GM23338 (cell line): ENCODE data around the gene PCBP4. TPM values are rescaled to one million over a fixed set of nuclear protein-coding genes. Genes with fewer than 3 reads are reported as not detected.
"Not testable (repeated sequence)": the region's sequence is repeated elsewhere in the genome, so short reads cannot be mapped to it uniquely, and the experiment has no call there.

Source experiments
- ATAC-seq: fragments of 200-7000 bp; cut with Tn5 transposase; 3 replicates; pipeline ENCODE4 v1.9.1; 2020
- DNase-seq: peaks from one replicate; pipeline ENCODE4 v3.0.0-alpha.2; 2015; ENCODE audit warnings: low spot score
- H2AFZ ChIP-seq: fragments of 200-600 bp; sonication (generic); 2 replicates; pipeline ENCODE4 v1.8.0; 2016; ENCODE audit warnings: antibody characterized with exemption, mild to moderate bottlenecking, moderate library complexity
- H3F3A ChIP-seq: fragments of 200-600 bp; sonication (generic); replicated peaks from 2 replicates; pipeline ENCODE4 v1.8.0; 2017; ENCODE audit warnings: antibody characterized with exemption, mixed run types, low read depth
- H3K27ac ChIP-seq: fragments of 200-600 bp; sonication (generic); 2 replicates; pipeline ENCODE4 v1.6.1; 2016; ENCODE audit warnings: low read depth
- H3K27me3 ChIP-seq: fragments of 200-600 bp; sonication (generic); 2 replicates; pipeline ENCODE4 v1.8.0; 2016; ENCODE audit warnings: mild to moderate bottlenecking, mixed run types, moderate library complexity; ENCODE audit not compliant: insufficient read depth
- H3K36me3 ChIP-seq: fragments of 200-600 bp; sonication (generic); 2 replicates; pipeline ENCODE4 v1.8.0; 2016; ENCODE audit warnings: mild to moderate bottlenecking; ENCODE audit not compliant: insufficient read depth
- H3K4me1 ChIP-seq: fragments of 200-600 bp; sonication (generic); 2 replicates; pipeline ENCODE4 v1.8.0; 2016; ENCODE audit warnings: mild to moderate bottlenecking, moderate library complexity; ENCODE audit not compliant: insufficient read depth
- H3K4me2 ChIP-seq: fragments of 200-600 bp; sonication (generic); 2 replicates; pipeline ENCODE4 v1.7.1; 2017; ENCODE audit warnings: mixed run types
- H3K4me3 ChIP-seq: fragments of 200-600 bp; sonication (generic); 2 replicates; pipeline ENCODE4 v1.6.1; 2016; ENCODE audit warnings: mixed run types
- H3K79me2 ChIP-seq: fragments of 200-600 bp; sonication (generic); replicated peaks from 2 replicates; pipeline ENCODE4 v1.8.0; 2017; ENCODE audit warnings: mild to moderate bottlenecking; ENCODE audit not compliant: insufficient read depth
- H3K9me2 ChIP-seq: fragments of 200-600 bp; sonication (generic); 2 replicates; pipeline ENCODE4 v1.8.0; 2017; ENCODE audit not compliant: insufficient read depth
- H4K20me1 ChIP-seq: fragments of 200-600 bp; sonication (generic); replicated peaks from 2 replicates; pipeline ENCODE4 v1.8.0; 2017; ENCODE audit warnings: mild to moderate bottlenecking; ENCODE audit not compliant: insufficient read depth
- H3K27ac Mint-ChIP-seq: 2 replicates; pipeline ENCODE4 v1.8.0; 2020; ENCODE audit warnings: inconsistent platforms, mild to moderate bottlenecking, moderate library complexity, mixed read lengths
- H3K27me3 Mint-ChIP-seq: 3 replicates; pipeline ENCODE4 v1.8.0; 2022; ENCODE audit warnings: low read depth, mild to moderate bottlenecking, moderate library complexity, mixed read lengths, inconsistent platforms; ENCODE audit not compliant: insufficient read depth, poor library complexity
- H3K36me3 Mint-ChIP-seq: 3 replicates; pipeline ENCODE4 v1.8.0; 2021; ENCODE audit warnings: low read depth, mild to moderate bottlenecking, inconsistent platforms, moderate library complexity, mixed read lengths
- H3K4me1 Mint-ChIP-seq: 3 replicates; pipeline ENCODE4 v1.8.0; 2020; ENCODE audit warnings: mild to moderate bottlenecking, inconsistent platforms, mixed read lengths
- H3K4me3 Mint-ChIP-seq: 3 replicates; pipeline ENCODE4 v1.8.0; 2021; ENCODE audit warnings: moderate library complexity, mild to moderate bottlenecking, inconsistent platforms, mixed read lengths
- H3K9me3 Mint-ChIP-seq: 3 replicates; pipeline ENCODE4 v1.8.0; 2020; ENCODE audit warnings: moderate library complexity, mild to moderate bottlenecking, inconsistent platforms, mixed read lengths
- POLR2AphosphoS5 ChIP-seq: IDR thresholded peaks from 2 replicates; pipeline ENCODE4 v1.6.1; 2016; ENCODE audit warnings: antibody characterized with exemption, low read depth
- ZNF114 ChIP-seq: fragments of 250-450 bp; sonication (Bioruptor Pico); IDR thresholded peaks from 2 replicates; pipeline ENCODE4 v1.5.0; 2020; ENCODE audit warnings: mild to moderate bottlenecking, moderate library complexity
- polyA plus RNA-seq: library from polyadenylated mRNA; unstranded; fragments of >200 nt; fragmentation: Nextera tagmentation; extraction: Ambion mirVana; gene quantifications from 2 replicates; pipeline ENCODE4 v1.2.1, GENCODE V29; 2016
- total RNA-seq: library from RNA; depleted of rRNA; stranded (reverse); fragments of >200 nt; shearing (Covaris generic); gene quantifications from 2 replicates; pipeline ENCODE4 v1.2.3, GENCODE V29; 2014
- TF ChIP-seq, protein P1 (sequence below): fragments of 250-450 bp; sonication (Bioruptor Pico); IDR thresholded peaks from 2 replicates; pipeline ENCODE4 v1.5.0; 2020; ENCODE audit warnings: mild to moderate bottlenecking, moderate library complexity

PCBP4 gene
- total and polyA plus RNA-seq, 2 experiments from 2014 or later: 11.8 to 37.6 TPM

DNA sequence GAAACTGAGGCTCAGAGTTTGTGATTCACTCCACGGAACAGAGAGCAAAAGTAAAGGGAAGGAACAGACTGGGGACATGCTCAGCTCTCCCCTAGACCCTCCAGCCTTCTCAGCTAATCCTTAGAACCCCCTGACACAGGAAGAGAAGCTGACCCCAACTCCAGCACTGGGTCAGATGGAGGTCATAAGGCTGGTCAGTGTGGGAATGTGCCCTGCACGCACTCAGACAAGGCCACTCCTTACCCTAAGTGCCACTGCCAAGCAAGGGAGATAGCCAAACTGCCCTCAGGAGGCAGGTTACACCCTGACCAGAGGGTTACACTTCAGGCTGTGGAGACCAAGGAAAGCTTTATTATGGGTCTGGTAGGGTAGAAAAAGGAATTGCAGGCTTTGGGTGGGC, 27.3 kb upstream of the PCBP4 start (continued):
- TF ChIP-seq, protein P1, sequence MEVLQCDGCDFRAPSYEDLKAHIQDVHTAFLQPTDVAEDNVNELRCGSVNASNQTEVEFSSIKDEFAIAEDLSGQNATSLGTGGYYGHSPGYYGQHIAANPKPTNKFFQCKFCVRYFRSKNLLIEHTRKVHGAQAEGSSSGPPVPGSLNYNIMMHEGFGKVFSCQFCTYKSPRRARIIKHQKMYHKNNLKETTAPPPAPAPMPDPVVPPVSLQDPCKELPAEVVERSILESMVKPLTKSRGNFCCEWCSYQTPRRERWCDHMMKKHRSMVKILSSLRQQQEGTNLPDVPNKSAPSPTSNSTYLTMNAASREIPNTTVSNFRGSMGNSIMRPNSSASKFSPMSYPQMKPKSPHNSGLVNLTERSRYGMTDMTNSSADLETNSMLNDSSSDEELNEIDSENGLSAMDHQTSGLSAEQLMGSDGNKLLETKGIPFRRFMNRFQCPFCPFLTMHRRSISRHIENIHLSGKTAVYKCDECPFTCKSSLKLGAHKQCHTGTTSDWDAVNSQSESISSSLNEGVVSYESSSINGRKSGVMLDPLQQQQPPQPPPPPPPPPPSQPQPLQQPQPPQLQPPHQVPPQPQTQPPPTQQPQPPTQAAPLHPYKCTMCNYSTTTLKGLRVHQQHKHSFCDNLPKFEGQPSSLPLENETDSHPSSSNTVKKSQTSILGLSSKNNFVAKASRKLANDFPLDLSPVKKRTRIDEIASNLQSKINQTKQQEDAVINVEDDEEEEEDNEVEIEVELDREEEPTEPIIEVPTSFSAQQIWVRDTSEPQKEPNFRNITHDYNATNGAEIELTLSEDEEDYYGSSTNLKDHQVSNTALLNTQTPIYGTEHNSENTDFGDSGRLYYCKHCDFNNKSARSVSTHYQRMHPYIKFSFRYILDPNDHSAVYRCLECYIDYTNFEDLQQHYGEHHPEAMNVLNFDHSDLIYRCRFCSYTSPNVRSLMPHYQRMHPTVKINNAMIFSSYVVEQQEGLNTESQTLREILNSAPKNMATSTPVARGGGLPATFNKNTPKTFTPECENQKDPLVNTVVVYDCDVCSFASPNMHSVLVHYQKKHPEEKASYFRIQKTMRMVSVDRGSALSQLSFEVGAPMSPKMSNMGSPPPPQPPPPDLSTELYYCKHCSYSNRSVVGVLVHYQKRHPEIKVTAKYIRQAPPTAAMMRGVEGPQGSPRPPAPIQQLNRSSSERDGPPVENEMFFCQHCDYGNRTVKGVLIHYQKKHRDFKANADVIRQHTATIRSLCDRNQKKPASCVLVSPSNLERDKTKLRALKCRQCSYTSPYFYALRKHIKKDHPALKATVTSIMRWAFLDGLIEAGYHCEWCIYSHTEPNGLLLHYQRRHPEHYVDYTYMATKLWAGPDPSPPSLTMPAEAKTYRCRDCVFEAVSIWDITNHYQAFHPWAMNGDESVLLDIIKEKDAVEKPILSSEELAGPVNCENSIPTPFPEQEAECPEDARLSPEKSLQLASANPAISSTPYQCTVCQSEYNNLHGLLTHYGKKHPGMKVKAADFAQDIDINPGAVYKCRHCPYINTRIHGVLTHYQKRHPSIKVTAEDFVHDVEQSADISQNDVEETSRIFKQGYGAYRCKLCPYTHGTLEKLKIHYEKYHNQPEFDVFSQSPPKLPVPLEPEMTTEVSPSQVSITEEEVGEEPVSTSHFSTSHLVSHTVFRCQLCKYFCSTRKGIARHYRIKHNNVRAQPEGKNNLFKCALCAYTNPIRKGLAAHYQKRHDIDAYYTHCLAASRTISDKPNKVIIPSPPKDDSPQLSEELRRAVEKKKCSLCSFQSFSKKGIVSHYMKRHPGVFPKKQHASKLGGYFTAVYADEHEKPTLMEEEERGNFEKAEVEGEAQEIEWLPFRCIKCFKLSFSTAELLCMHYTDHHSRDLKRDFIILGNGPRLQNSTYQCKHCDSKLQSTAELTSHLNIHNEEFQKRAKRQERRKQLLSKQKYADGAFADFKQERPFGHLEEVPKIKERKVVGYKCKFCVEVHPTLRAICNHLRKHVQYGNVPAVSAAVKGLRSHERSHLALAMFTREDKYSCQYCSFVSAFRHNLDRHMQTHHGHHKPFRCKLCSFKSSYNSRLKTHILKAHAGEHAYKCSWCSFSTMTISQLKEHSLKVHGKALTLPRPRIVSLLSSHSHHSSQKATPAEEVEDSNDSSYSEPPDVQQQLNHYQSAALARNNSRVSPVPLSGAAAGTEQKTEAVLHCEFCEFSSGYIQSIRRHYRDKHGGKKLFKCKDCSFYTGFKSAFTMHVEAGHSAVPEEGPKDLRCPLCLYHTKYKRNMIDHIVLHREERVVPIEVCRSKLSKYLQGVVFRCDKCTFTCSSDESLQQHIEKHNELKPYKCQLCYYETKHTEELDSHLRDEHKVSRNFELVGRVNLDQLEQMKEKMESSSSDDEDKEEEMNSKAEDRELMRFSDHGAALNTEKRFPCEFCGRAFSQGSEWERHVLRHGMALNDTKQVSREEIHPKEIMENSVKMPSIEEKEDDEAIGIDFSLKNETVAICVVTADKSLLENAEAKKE (CRISPR knock-in tag): no peak

DNA sequence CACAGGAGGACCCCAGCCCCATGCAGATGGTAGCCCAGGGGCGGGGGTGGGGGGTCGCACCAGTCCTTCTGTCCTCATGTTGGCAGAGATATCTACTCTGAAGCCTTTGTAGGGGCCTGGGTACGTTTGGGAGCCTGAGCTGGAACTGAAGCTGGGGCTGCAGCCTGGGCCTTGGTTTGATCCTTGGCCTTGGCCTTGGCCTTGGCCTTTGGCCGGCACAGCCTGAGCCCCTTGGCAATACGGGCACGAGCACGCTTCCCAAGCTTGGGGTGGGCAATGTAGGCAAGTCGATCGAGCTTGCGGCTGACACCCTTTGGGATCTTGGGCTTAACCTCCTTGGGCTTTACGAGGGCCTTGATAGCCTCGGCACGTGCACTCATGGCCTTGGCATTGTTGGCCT, 26.4 kb upstream of the PCBP4 start:
- Mint-ChIP-seq H3K4me3 (peak overlapping the region; percentile 100), H3K4me1 (peaks cover 35% of the 10 kb centered on the region), H3K27me3 (peaks cover 24% of the 10 kb centered on the region), H3K36me3 (peaks cover 53% of the 10 kb centered on the region), H3K27ac (peak overlapping the region; percentile 100)
- H4K20me1 ChIP-seq: peaks cover 12% of the 10 kb centered on the region
- H3K9me3 Mint-ChIP-seq, ATAC-seq, H3K27me3 ChIP-seq, H3K4me2 ChIP-seq, H2AFZ ChIP-seq, DNase-seq, H3K9me2 ChIP-seq, H3K4me3 ChIP-seq: not testable (repeated sequence)
- H3K36me3 ChIP-seq: peaks cover 28% of the 10 kb centered on the region
- H3K79me2 ChIP-seq: peaks cover 18% of the 10 kb centered on the region
- peaks cover 25% of the 10 kb centered on the region for H3K4me1 ChIP-seq
- peaks cover 41% of the 10 kb centered on the region for H3F3A ChIP-seq
- H3K27ac ChIP-seq: peak overlapping the region; percentile 92; the same call in 1 of the 2 replicates

DNA sequence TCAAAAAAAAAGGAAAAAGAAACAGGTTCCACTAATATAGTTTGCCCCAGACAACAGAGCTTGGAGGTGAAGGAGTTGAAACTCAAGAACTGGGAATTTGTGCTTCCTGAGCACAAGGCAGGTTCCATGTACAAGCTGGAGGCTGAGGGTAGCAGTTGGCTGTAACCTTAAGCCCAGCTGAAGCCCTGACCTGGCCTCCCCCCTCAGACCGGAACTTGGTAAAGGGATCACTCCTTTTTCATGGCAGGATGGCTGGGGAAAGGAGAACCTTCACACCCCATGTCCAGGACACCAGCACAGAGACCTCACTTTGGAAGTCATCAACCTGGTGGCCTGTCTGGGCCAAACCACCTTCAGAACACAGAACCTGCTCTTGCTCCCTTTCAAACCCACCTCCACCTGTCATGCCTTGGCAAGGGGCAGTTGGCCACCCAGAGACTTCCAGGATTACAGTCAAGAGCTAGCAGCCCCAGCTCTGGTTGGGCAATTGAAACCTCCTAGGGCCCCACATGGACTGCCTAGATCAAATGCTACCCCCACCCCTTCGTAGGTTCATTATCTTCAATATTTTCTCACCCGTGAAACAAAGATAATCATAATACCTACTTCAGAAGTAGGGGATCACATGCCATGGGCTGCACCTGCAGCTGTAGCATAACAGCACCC, 24.9 kb upstream of the PCBP4 start:
- Histone ChIP-seq H3K36me3 (peaks cover 28% of the 10 kb centered on the region), H3K9me2 (no peaks in the 10 kb centered on the region), H3F3A (peaks cover 40% of the 10 kb centered on the region), H3K79me2 (peaks cover 18% of the 10 kb centered on the region), H2AFZ (no peak overlapping the region), H3K27ac (peak overlapping the region; percentile 90), H3K27me3 (no peaks in the 10 kb centered on the region), H4K20me1 (peaks cover 12% of the 10 kb centered on the region), H3K4me2 (no peak overlapping the region), H3K4me1 (peaks cover 20% of the 10 kb centered on the region), H3K4me3 (no peak overlapping the region)
- H3K27ac Mint-ChIP-seq: no peak overlapping the region; the same call in 1 of the 2 replicates
- H3K36me3 Mint-ChIP-seq: peaks cover 53% of the 10 kb centered on the region
- peaks cover 35% of the 10 kb centered on the region for H3K4me1 Mint-ChIP-seq
- H3K27me3 Mint-ChIP-seq: peaks cover 25% of the 10 kb centered on the region
- TF ChIP-seq POLR2AphosphoS5 (peak; percentile 24; the same call in 1 of the 2 replicates), ZNF114 (no peak)
- peak overlapping the region; percentile 21; the same call in 1 of the 3 replicates for H3K4me3 Mint-ChIP-seq
- no peak; the same call in 2 of the 3 replicates for ATAC-seq
- peaks cover 4% of the 10 kb centered on the region; the same call in 1 of the 3 replicates for H3K9me3 Mint-ChIP-seq
- no peak for DNase-seq

DNA sequence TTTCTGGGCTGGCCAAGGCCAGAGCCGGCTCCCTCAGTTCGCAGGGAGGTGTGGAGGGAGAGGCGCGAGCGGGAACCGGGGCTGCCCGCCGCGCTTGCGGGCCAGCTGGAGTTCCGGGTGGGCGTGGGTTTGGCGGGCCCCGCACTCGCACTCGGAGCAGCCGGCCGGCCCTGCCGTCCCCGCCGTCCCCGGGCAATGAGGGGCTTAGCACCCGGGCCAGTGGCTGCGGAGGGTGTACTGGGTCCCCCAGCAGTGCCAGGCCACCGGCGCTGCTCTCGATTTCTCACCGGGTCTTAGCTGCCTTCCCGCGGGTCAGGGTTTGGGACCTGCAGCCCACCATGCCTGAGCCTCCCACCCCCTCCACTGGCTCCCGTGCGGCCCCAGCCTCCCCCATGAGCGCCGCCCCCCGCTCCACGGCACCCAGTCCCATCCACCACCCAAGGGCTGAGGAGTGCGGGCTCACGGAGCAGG, 23.3 kb upstream of the PCBP4 start:
- Histone ChIP-seq H3K36me3 (peaks cover 28% of the 10 kb centered on the region), H3F3A (peaks cover 39% of the 10 kb centered on the region), H3K79me2 (peaks cover 17% of the 10 kb centered on the region), H4K20me1 (peaks cover 12% of the 10 kb centered on the region), H3K4me1 (peaks cover 20% of the 10 kb centered on the region)
- H3K27ac Mint-ChIP-seq, H3K4me2 ChIP-seq, H2AFZ ChIP-seq, H3K27me3 ChIP-seq, H3K9me3 Mint-ChIP-seq, H3K9me2 ChIP-seq, ATAC-seq, H3K4me3 Mint-ChIP-seq, H3K27ac ChIP-seq, H3K4me3 ChIP-seq, DNase-seq: not testable (repeated sequence)
- Mint-ChIP-seq H3K4me1 (peaks cover 32% of the 10 kb centered on the region), H3K27me3 (peaks cover 24% of the 10 kb centered on the region), H3K36me3 (peaks cover 49% of the 10 kb centered on the region)
